Gastrocnemius medialis (tissue), 4 donors: ENCODE results near the gene PLCL1.

Source experiments
- POLR2A ChIP-seq, 2 donors: fragments of 450-650 bp; IDR thresholded peaks; one replicate each; pipeline ENCODE4 v1.6.1; 2017; ENCODE audit warnings: antibody characterized with exemption in 2 of 2, mild to moderate bottlenecking in 2 of 2, moderate library complexity in 2 of 2
- TF ChIP-seq, protein P1 (sequence below), 5 experiments: fragments of 450-650 bp in 3 of 5; fragments of 200-600 bp in 2 of 5; sonication (generic) in 2 of 5; IDR thresholded peaks in 4 of 5; conservative IDR thresholded peaks in 1 of 5; 1 replicate in 4 of 5; 2 replicates in 1 of 5; pipeline ENCODE4 v1.5.1; 2016 to 2019; ENCODE audit warnings: antibody characterized with exemption in 5 of 5, mild to moderate bottlenecking in 3 of 5, moderate library complexity in 3 of 5

DNA sequence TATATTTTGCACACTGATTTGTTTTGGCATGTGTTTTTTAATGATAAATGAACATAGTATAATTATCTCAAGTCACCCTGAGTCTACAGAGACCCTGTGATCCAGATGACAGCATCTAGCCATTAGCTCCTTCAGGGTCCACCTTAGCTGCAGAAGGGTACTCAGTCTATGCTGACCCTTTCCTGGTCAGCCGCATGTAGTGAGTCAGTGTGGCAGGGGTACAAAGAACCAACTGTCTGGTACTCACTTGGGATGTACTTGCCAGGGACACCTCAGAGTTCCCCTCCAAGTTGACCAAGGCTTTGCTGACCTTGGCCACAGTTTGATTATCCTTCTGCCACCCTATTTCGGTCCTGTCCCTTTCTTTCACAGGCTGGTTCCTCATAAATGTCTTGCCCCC lies 369.5 kb downstream of the PLCL1 start:
- no peak for TF ChIP-seq POLR2A (IDR thresholded peaks at IDR 0.05)
- TF ChIP-seq, protein P1, sequence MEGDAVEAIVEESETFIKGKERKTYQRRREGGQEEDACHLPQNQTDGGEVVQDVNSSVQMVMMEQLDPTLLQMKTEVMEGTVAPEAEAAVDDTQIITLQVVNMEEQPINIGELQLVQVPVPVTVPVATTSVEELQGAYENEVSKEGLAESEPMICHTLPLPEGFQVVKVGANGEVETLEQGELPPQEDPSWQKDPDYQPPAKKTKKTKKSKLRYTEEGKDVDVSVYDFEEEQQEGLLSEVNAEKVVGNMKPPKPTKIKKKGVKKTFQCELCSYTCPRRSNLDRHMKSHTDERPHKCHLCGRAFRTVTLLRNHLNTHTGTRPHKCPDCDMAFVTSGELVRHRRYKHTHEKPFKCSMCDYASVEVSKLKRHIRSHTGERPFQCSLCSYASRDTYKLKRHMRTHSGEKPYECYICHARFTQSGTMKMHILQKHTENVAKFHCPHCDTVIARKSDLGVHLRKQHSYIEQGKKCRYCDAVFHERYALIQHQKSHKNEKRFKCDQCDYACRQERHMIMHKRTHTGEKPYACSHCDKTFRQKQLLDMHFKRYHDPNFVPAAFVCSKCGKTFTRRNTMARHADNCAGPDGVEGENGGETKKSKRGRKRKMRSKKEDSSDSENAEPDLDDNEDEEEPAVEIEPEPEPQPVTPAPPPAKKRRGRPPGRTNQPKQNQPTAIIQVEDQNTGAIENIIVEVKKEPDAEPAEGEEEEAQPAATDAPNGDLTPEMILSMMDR (IDR thresholded peaks at IDR 0.05 in 4 of 5, conservative IDR thresholded peaks at IDR 0.05 in 1 of 5): no peak
